Upper lobe of right lung (tissue), 1 donor: ENCODE data around the gene CAMTA1. TPM values are rescaled to one million over a fixed set of nuclear protein-coding genes. Genes with fewer than 3 reads are reported as not detected.

Experiments used
- ATAC-seq: fragments of 200-7000 bp; cut with Tn5 transposase; one replicate; pipeline ENCODE4 v1.9.1; 2020; ENCODE audit warnings: mild to moderate bottlenecking, moderate library complexity
- DNase-seq: peaks from one replicate; pipeline ENCODE4 v3.0.0-alpha.2; 2020
- H3K27ac ChIP-seq: fragments of 200-600 bp; one replicate; pipeline ENCODE4 v1.8.0; 2022
- H3K27me3 ChIP-seq: fragments of 200-600 bp; one replicate; pipeline ENCODE4 v1.8.0; 2022; ENCODE audit warnings: mild to moderate bottlenecking
- H3K36me3 ChIP-seq: fragments of 200-600 bp; one replicate; pipeline ENCODE4 v1.8.0; 2022
- H3K4me1 ChIP-seq: fragments of 200-600 bp; one replicate; pipeline ENCODE4 v1.8.0; 2022
- H3K4me3 ChIP-seq: fragments of 200-600 bp; one replicate; pipeline ENCODE4 v1.8.0; 2022; ENCODE audit warnings: mild to moderate bottlenecking
- H3K9me3 ChIP-seq: fragments of 200-600 bp; one replicate; pipeline ENCODE4 v1.8.0; 2022
- CTCF ChIP-seq: fragments of 200-600 bp; IDR thresholded peaks from one replicate; pipeline ENCODE4 v1.8.0; 2022; ENCODE audit warnings: antibody characterized with exemption
- intact Hi-C: fragments of 100-400 bp; cut with DNase I; formaldehyde crosslinking; loops from one replicate; pipeline ENCODE4 v1.11.0; 2022
- total RNA-seq: library from RNA; stranded (reverse); fragmentation: NEBNext Ultra II Directional; extraction: Animal tissue kit (Norgen Biotek cat#: 25700); gene quantifications from one replicate; pipeline ENCODE4 v1.2.1, GENCODE V29; 2021
- donor health status: DM: no; HTN: yes; CAD: no; lungs with severe emphysema.

Gene CAMTA1
- total RNA-seq, 1 donor from 2014 or later: 63.4 TPM

- Histone ChIP-seq H3K9me3 (no peaks in the 10 kb centered on the region), H3K36me3 (no peaks in the 10 kb centered on the region), H3K27me3 (no peaks in the 10 kb centered on the region), H3K4me1 (no peaks in the 10 kb centered on the region), H3K27ac (no peak overlapping the region), H3K4me3 (no peak overlapping the region)
- TF ChIP-seq CTCF: no peak
- DNase-seq: no peak
- no peak for ATAC-seq
- intact Hi-C loops: loop anchor here (10.0 kb wide), 2 partner anchors 283 to 353 kb away; no protein-coding TSS in a partner anchor
These were observed 292.7 kb downstream of the CAMTA1 start for GRCh38 chr1:7077970-7078369.

- Histone ChIP-seq H3K27me3 (peaks cover 10% of the 10 kb centered on the region), H3K4me1 (no peaks in the 10 kb centered on the region), H3K36me3 (no peaks in the 10 kb centered on the region), H3K9me3 (no peaks in the 10 kb centered on the region), H3K4me3 (no peak overlapping the region), H3K27ac (no peak overlapping the region)
- no peak for TF ChIP-seq CTCF
- ATAC-seq: no peak
- no peak for DNase-seq
- intact Hi-C loops: loop anchor here (10.0 kb wide), 2 partner anchors 285 to 355 kb away; no protein-coding TSS in a partner anchor
These were observed 294.4 kb downstream of the CAMTA1 start for GRCh38 chr1:7079637-7080036.

- intact Hi-C loops: no loop called here
- Histone ChIP-seq H3K27ac (no peak overlapping the region), H3K4me3 (no peak overlapping the region), H3K36me3 (no peaks in the 10 kb centered on the region), H3K27me3 (peaks cover 16% of the 10 kb centered on the region), H3K9me3 (no peaks in the 10 kb centered on the region), H3K4me1 (no peaks in the 10 kb centered on the region)
- ATAC-seq (peak; percentile 13), DNase-seq (no peak)
- TF ChIP-seq CTCF: no peak
These were observed 299.1 kb downstream of the CAMTA1 start for GRCh38 chr1:7084232-7084894.

- Histone ChIP-seq H3K27ac (no peak overlapping the region), H3K4me1 (no peaks in the 10 kb centered on the region), H3K4me3 (no peak overlapping the region), H3K27me3 (peaks cover 16% of the 10 kb centered on the region), H3K36me3 (no peaks in the 10 kb centered on the region), H3K9me3 (no peaks in the 10 kb centered on the region)
- intact Hi-C loops: no loop called here
- TF ChIP-seq CTCF: no peak
- DNase-seq (no peak), ATAC-seq (no peak)
These were observed 300.3 kb downstream of the CAMTA1 start for GRCh38 chr1:7085521-7085920.

- Histone ChIP-seq H3K27me3 (peaks cover 16% of the 10 kb centered on the region), H3K9me3 (no peaks in the 10 kb centered on the region), H3K27ac (no peak overlapping the region), H3K4me1 (no peaks in the 10 kb centered on the region), H3K4me3 (no peak overlapping the region), H3K36me3 (no peaks in the 10 kb centered on the region)
- intact Hi-C loops: no loop called here
- DNase-seq: no peak
- TF ChIP-seq CTCF: no peak
- ATAC-seq: no peak
These were observed 300.9 kb downstream of the CAMTA1 start for GRCh38 chr1:7086106-7086505.
